SHP77 treated with DMSO at 0.1 percent for 48 hours (cell line): ENCODE results near the gene GOLGA8S.
"Not testable (repeated sequence)": the region's sequence is repeated elsewhere in the genome, so short reads cannot be mapped to it uniquely, and the experiment has no call there.

ENCODE experiments used
- DNase-seq: peaks from one replicate; lab custom pipeline; 2025; lab: John Stamatoyannopoulos, UW

The GOLGA8S gene

DNA sequence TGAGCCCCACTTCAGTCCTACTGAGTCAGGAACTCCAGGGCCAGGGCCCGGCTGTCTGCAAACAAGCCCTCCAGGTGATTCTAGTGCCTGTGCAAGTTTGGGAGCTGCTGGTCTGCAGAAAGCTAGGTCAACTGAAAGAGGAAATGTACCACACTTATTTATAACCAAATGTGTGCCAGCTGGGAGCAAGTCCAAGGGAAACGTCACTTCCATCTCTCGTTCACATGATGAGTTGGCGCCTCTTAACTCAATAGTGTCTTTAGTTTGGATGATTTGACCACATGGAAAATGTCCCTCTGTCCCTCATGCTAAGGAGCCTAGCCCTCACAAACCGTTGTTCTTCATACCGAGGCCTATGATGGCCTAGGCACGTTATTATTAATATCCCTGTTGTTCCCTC, 43.2 kb downstream of the GOLGA8S start:
- DNase-seq = no peak

- DNase-seq = not testable (repeated sequence)
Observed at GRCh38 chr15:23398357-23398756, 43.8 kb downstream of the GOLGA8S start.

DNA sequence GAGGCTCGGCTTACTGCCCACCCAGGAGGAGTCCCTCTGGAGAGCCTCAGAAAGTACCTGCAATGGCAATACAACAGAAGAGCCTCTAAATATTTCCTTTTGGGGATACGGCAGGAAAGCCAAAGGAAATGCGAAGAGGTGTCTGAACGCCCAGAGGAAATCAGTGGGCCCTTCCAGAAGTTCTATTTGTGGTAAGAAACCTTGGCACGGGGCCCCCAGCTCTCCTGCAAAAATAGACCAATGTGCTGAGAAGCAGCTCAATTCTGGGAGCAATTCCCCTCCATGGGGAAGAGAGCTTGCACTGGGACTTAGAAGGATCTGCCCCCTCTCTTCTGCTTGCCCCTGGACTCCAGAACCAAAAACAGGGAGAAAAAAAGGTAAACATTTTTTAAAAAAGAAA, 44.7 kb downstream of the GOLGA8S start:
- not testable (repeated sequence) for DNase-seq

- no peak for DNase-seq
Observed at GRCh38 chr15:23401627-23402026, 47.1 kb downstream of the GOLGA8S start.

GRCh38 chr15:23402140-23402539, 47.6 kb downstream of the GOLGA8S start:
- no peak for DNase-seq

DNA sequence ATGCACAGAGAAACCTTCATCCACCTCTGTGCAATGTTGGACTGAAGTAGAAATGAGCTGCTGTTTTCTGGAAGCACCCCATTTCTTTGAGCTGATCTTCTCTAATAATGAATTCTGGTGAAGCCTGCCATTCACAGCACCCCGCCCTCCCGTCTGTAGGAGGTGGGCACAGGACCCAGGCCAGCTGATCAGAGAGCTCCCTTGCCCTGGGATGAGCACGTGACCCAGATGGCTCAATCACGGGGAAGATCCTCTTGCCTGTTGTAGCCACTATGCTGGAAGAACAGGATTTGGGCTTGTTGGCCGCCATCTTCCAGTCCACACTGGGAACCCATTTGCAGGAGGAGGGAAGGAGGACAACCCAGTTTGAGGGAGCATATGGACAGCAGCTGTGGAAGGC, 48.0 kb downstream of the GOLGA8S start:
- DNase-seq = no peak

DNA sequence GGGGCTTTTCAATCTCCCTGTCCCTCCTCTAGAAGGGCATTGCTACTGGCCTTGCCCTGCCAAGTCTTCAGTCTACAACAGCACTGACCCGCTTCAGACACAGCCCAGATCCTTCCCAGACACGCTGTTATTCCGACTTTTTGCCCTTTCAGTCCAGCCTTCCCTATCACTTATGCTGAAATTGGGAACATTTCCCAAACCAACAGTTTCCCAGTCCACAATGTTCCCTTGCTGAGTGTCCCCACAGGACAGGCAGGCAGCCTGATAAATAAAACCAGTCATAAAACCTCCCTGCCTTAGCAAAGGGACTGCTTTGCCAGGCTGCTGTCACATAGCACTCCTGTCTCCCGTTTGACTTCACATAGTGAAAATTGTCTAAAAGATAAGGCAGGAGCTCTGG, 49.0 kb downstream of the GOLGA8S start:
- no peak for DNase-seq

- no peak for DNase-seq
Observed at GRCh38 chr15:23411841-23412240, 57.3 kb downstream of the GOLGA8S start.

DNA sequence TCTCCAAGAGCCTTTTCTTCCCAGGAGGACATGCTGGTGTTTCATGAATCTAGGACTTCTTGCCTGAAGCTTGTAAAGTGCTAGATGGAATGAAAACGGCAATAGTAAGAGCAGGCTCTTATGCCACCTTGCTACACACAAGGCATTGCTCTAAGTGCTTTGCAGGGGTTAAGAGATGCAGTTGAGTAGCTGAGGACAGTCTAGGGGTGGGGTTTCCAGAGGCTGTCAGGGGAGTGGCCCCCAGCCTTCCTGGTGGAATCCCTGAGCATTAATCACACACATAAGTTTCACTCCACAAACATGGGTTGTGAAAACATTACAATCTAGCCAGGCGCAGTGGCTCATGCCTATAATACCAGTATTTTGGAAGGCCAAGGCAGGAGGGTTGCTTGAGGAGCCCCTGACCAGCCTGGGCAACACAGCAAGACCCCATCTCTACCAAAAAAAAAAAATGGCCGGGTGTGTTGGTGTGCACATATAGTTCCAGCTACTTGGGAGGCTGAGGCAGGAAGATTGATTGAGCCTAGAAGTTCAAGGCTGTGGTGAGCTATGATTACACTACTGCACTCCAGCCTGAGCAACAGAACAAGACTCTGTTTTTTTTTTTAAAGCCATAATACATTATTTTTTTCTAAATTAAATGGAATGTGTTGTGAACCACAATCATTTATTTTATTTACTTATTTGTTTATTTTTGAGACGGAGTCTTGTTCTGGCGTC, 58.5 kb downstream of the GOLGA8S start:
- not testable (repeated sequence) for DNase-seq
